OCI-LY7 (cell line): ENCODE results near the gene TREML1.
"Not testable (repeated sequence)": the region's sequence is repeated elsewhere in the genome, so short reads cannot be mapped to it uniquely, and the experiment has no call there.

Source experiments
- CTCF ChIP-seq: fragments of 200-600 bp; sonication (generic); conservative IDR thresholded peaks from 2 replicates; pipeline ENCODE4 v1.5.1; 2014; ENCODE audit warnings: mild to moderate bottlenecking, antibody characterized with exemption, low read length, moderate library complexity, mixed read lengths
- EZH2phosphoT487 ChIP-seq: fragments of 200-600 bp; sonication (generic); IDR thresholded peaks from 2 replicates; pipeline ENCODE4 v1.6.1; 2018; ENCODE audit warnings: low read depth, borderline replicate concordance, mild to moderate bottlenecking, mixed run types, antibody characterized with exemption, low read length, moderate library complexity, mixed read lengths

- not testable (repeated sequence) for TF ChIP-seq CTCF, EZH2phosphoT487
These were observed 34.9 kb upstream of the TREML1 start for GRCh38 chr6:41189046-41189445.
